NCI-H345 treated with DMSO at 0.1 percent for 48 hours (cell line): ENCODE results near the gene CHD2.
"Not testable (repeated sequence)": the region's sequence is repeated elsewhere in the genome, so short reads cannot be mapped to it uniquely, and the experiment has no call there.

Experiments
- DNase-seq: peaks from one replicate; lab custom pipeline; 2025; ENCODE audit not compliant: unreplicated experiment; lab: John Stamatoyannopoulos, UW

The CHD2 gene

GRCh38 chr15:92899948-92900730 lies at the start of gene CHD2:
Gene CHD2, plus strand, starts transcription at chr15:92900324. Its CDS starts 914 bp downstream, at chr15:92901238.
- DNase-seq, result peak; percentile 81

GRCh38 chr15:92853222-92853621 lies 46.9 kb upstream of the CHD2 start:
- no peak for DNase-seq

- no peak for DNase-seq
These were observed 38.4 kb upstream of the CHD2 start for GRCh38 chr15:92861742-92862141.

DNA sequence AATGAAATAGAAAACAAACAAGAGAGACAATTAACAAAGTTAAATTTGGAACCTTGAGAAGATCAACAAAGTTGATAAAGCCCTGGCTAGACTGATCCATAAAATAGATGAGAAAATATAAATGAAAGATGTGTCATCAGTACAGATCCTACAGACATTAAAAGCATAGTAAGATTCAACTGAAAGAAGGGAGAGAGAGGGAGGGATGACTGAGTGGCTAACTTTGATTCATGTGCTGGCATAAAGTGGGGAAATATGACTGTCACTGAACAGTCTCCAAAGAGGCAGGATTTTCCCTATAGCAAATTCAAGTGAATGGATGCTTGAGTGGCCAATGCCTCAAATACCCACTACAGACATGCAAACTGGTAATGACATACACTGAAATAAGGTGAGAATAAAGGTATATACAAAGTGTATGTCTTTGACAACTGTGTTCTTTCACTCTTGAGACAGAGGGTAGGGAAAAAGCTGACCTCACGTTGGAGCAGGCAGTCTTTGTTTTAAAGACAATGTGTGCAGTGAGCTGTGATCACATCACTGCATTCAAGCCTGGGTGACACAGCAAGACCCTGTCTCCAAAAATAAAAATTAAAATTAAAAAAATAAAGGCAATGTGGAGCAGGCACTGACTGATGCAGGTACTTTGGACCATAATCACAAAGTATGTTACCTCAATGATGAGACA lies 35.9 kb upstream of the CHD2 start:
- DNase-seq, result no peak

GRCh38 chr15:92869263-92869940 lies 30.7 kb upstream of the CHD2 start:
- DNase-seq, result no peak

DNA sequence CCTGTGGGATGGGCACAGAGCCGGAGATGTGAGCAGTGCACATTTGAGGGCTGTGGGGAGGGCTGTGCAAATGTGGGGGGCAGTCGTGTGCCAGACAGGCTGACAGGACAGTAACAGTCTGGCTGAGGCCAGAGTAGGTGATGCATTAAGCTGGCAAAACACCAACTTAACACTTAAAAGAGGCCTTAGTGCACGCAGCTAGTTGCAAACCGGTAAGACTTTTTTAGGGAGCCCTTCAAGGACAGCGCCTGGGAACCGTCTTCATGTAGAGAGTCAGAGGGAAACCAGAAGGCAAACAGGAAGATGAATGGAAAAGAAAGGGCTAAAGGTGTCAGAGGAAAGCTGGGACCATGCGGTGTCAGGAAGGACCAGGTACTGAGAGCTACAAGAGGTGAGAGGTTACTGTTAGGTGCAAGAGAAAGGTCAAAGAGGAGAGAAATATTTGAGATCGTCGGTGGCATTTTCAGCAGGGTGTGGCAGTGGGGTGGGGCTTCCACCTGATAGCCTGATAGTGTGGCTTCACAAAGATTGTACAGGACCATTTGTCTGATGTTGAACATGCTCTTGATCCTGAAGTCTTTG lies 30.0 kb upstream of the CHD2 start:
- DNase-seq, result no peak

DNA sequence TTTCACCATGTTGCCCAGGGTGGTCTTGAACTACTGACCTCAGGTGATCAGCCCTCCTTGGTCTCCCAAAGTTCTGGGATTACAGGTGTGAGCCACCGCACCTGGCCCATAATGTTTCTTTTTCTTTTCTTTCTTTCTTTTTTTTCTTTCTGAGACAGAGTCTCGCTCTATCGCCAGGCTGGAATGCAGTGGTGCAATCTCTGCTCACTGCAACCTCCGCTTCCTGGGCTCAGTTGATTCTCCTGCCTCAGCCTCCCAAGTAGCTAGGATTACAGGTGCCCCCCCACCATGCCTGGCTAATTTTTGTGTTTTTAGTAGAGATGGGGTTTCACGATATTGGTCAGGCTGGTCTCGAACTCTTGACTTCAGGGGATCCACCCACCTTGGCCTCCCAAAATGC lies 27.2 kb upstream of the CHD2 start:
- DNase-seq, result not testable (repeated sequence)

DNA sequence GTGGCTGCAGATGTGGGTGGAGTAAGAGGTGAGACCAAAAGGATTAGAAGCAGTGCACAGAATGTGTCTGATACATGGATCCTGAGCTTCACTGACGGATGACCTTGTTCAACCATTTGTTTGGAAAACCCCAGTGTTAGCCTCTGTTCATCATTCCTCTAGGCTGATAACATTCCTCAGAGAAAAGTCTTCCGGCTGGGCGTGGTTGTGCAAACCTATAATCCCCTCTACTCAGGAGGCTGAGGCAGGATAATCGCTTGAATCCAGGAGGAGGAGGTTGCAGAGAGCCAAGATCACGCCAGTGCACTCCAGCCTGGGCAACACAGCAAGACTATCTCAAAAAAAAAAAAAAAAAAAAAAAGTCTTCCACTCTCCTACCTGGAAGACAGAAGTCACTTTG lies 23.1 kb upstream of the CHD2 start:
- no peak for DNase-seq

GRCh38 chr15:92877416-92877815 lies 22.7 kb upstream of the CHD2 start:
- no peak for DNase-seq

- peak; percentile 16 for DNase-seq
These were observed 21.5 kb upstream of the CHD2 start for GRCh38 chr15:92878593-92879053.

DNA sequence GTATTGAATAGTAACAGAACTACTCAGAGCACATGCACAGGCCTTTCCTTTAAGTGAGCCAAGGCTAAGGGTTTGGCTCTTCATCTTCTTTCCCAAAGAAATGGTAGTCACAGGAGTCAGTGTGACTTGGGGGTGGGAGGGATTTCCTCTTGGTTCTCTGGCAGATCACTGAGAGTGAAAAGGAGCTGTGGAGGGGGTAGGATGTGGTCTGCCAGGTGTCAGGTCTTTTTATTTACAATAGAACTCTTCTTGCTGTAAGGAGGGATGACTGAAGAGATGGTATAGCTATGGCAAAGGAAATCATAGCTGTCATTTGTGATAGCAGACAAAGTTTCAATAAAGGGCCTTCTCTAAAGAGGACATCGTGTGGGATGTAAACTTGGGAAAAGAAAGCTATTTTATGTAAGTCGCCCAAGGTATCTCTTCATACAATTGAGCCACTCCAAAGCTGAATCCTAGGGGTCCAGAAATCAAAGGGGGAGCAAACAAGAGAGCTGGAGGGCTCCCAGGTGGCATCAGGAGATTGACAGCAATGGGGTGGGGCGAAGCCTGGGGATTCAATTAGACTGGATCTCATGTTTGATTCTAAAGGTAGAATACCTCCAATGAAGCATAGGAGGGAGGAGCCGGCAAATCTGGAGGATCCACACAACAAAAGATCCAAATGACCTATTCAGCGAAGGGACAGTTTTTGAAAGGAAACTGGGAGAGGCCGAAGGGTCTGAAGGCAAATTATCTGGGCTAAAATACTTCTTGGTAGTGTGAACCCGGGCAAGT lies 20.0 kb upstream of the CHD2 start:
- DNase-seq, result no peak

GRCh38 chr15:92880796-92881195 lies 19.3 kb upstream of the CHD2 start:
- no peak for DNase-seq

- no peak for DNase-seq
These were observed 18.8 kb upstream of the CHD2 start for GRCh38 chr15:92881211-92881754.

DNA sequence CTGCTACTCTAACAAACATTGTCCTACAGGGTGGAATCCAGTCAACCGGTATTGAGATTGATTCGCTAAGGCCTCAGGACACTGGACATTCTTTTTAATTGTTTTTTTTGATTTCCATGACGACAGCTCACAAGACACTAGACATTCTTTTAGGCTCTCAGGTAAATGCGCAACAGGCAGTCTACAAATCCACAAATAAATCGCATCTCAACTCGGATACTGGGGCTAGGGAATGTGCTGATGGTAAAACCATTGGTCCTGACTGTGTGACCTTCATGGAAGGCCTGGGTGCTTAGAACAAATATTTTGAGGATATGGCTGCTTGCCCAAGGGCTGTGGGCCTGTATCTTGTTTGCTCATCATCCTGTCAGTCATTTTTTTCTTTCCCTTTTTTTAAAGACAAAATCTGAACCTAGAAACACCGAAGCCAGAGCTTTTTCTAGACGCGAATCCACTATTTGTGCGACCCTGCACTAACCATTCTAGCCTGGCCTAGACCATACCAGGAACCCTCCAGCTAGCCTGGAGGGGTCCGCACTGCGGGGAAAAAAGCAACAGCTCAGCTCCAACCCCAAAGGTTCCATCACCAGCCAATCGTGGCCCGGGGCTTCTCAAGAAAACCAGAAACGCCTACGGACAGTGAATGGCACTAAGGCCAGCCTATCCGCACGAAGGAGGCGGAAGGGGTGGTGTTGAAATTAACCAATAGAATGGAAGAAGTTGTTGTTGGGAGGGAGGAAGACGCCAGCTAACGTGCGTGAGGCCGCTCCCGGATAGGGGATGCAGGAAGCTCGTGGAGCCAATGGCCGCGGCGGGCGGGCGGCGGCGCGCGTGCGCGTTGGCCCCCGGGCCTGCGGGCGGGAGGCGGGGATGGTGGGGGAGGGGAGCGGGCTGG lies 18.1 kb upstream of the CHD2 start:
- peak; percentile 91 for DNase-seq

DNA sequence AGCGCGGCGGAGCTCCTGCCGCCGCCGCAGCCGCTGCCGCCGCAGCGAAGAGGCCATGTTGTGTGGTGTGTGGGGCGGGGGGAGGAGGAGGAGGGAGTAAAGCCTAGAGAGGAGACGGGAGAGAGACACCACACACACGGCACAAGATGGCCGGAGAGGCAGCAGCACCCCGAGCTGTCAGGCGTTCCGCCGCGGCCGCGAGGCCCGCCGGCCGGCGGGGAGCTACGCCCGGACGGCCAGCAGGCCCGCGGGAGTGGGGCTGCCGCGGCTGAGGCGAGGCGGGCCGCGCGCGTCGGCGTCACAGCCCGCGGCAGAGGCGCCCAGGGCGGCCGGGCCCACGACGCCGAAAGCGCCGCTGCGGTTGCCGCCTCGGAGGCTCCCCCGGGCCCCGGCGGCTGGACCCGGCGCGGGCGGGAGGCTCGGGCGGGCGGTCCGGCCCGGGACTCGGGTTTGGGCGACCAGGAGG lies 17.4 kb upstream of the CHD2 start:
- no peak for DNase-seq

DNA sequence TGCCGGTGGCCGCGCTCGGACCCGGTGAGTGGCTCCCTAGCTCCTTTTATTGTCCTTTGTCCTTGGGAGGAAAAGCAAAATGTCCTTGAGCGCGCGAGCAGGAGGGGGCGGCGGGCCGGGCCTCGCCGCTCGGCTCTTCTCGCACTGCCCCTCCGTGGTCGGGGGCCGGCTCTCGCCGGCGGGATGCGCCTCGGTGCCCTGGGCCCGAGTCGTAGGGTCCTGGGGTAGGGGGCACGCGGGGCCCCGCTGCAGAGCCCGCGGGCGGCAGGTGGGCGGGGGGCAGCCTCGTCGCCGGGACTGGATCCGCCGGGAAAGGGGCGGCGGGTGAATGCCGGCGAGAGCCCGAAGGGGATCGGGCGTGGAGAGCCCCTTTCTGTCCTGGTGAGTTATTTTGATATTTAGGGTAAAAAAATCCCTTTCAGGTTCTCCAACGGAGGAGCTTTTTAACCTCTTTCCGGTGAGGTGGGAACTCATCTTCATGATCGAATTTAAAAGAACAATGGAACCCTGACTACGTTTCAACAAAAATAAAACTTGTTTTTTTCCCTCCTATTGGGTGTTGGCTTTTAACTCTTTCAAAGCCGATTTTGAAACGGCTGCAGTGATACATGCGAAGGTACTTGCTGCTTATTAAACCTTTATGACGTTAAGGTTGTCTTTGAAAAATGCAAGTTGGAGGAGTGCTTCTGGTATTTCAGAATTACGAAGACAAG lies 16.8 kb upstream of the CHD2 start:
- DNase-seq, result no peak

DNA sequence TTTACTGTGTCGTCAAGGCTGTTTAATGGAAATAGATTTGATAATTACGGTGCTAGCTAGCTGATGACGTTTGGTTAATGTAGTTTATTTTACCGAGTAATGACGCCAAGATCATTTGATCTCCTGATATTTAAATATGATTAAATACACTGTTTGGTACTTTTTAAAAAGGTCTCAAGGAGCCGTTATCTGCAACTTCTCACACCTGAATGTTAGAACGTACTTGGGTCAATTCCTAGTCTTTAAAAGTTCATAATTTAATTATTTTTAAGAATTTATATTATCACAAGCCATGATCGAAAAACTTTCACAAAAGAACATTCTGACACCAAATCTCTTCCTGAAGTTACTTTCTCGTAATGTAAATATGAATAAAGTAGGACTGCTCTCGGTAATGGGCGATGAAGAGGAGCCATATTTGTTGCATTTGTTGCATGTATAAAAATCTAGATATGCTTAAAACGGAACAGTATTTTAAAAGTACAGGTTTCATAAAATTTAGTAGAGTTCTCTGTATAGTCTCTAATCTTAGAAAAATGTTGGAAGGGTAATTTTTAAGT lies 16.2 kb upstream of the CHD2 start:
- DNase-seq, result no peak

- no peak for DNase-seq
These were observed 15.5 kb upstream of the CHD2 start for GRCh38 chr15:92884436-92885223.
